IMR-90 (cell line): ENCODE data around the gene MYH9. TPM values are rescaled to one million over a fixed set of nuclear protein-coding genes. Genes with fewer than 3 reads are reported as not detected.
"Not testable (repeated sequence)": the region's sequence is repeated elsewhere in the genome, so short reads cannot be mapped to it uniquely, and the experiment has no call there.

Experiments
- ATAC-seq: fragments of 200-7000 bp; cut with Tn5 transposase; 2 replicates; pipeline ENCODE4 v1.9.1; 2020; ENCODE audit warnings: low read depth, mild to moderate bottlenecking, moderate library complexity
- BruUV-seq: library from RNA; stranded (reverse); fragments of 400-500 nt; replicated peaks from 2 replicates; lab custom pipeline; 2021; lab: Mats Ljungman, UMichigan
- CTCF ChIA-PET: fragments of 300-600 bp; formaldehyde crosslinking; extraction: SDS; loops from one replicate; lab custom pipeline; 2021; ENCODE audit warnings: antibody characterized with exemption; lab: Yijun Ruan, JAX
- POLR2A ChIA-PET: fragments of 300-600 bp; sonication (Branson Sonifier 250); formaldehyde crosslinking; loops from one replicate; lab custom pipeline; 2022; ENCODE audit warnings: antibody characterized with exemption; ENCODE audit not compliant: unreplicated experiment; lab: Charles Lee
- DNase-seq: peaks from one replicate; pipeline ENCODE4 v3.0.0; 2013
- H2AFZ ChIP-seq: replicated peaks from 2 replicates; pipeline ENCODE3; 2013; ENCODE audit warnings: low read length, mild to moderate bottlenecking; ENCODE audit not compliant: poor library complexity
- H2AK5ac ChIP-seq: 2 replicates; pipeline ENCODE4 v1.6.1; 2013; ENCODE audit warnings: low read depth, low read length, inconsistent platforms
- H2AK9ac ChIP-seq: replicated peaks from 2 replicates; pipeline ENCODE3; 2013; ENCODE audit warnings: mild to moderate bottlenecking, low read depth, low read length, moderate library complexity; ENCODE audit not compliant: poor library complexity
- H2BK120ac ChIP-seq: 2 replicates; pipeline ENCODE4 v1.6.1; 2013; ENCODE audit warnings: low read depth, low read length, inconsistent platforms
- H2BK15ac ChIP-seq: 3 replicates; pipeline ENCODE4 v1.6.1; 2013; ENCODE audit warnings: low read depth, low read length, inconsistent platforms
- H2BK20ac ChIP-seq: 2 replicates; pipeline ENCODE4 v1.6.1; 2013; ENCODE audit warnings: low read depth, mild to moderate bottlenecking, inconsistent platforms, low read length, moderate library complexity
- H2BK5ac ChIP-seq: 2 replicates; pipeline ENCODE4 v1.6.1; 2013; ENCODE audit warnings: mild to moderate bottlenecking, low read depth, low read length, inconsistent platforms; ENCODE audit not compliant: poor library complexity, severe bottlenecking
- H3K14ac ChIP-seq: replicated peaks from 2 replicates; pipeline ENCODE4 v1.6.1; 2013; ENCODE audit warnings: low read depth, low read length, inconsistent platforms
- H3K18ac ChIP-seq: 2 replicates; pipeline ENCODE4 v1.6.1; 2013; ENCODE audit warnings: low read depth, low read length, control low read depth
- H3K23ac ChIP-seq: 2 replicates; pipeline ENCODE4 v1.6.1; 2013; ENCODE audit warnings: low read depth, low read length, inconsistent platforms
- H3K27ac ChIP-seq: 2 replicates; pipeline ENCODE4 v1.5.1; 2013; ENCODE audit warnings: mild to moderate bottlenecking, control low read depth, low read length; ENCODE audit not compliant: insufficient read depth
- H3K27me3 ChIP-seq: 2 replicates; pipeline ENCODE4 v1.6.1; 2013; ENCODE audit warnings: low read length; ENCODE audit not compliant: control insufficient read depth, insufficient read depth
- H3K36me3 ChIP-seq: 2 replicates; pipeline ENCODE4 v1.6.1; 2013; ENCODE audit warnings: low read length, mixed read lengths; ENCODE audit not compliant: control insufficient read depth, insufficient read depth
- H3K4ac ChIP-seq: 2 replicates; pipeline ENCODE4 v1.6.1; 2013; ENCODE audit warnings: low read depth, low read length, inconsistent platforms
- H3K4me1 ChIP-seq: 2 replicates; pipeline ENCODE4 v1.6.1; 2013; ENCODE audit warnings: low read length, mixed read lengths; ENCODE audit not compliant: control insufficient read depth, insufficient read depth
- H3K4me2 ChIP-seq: 2 replicates; pipeline ENCODE4 v1.6.1; 2013; ENCODE audit warnings: low read depth, mild to moderate bottlenecking, control low read depth, low read length, moderate library complexity
- H3K4me3 ChIP-seq: 2 replicates; pipeline ENCODE4 v1.5.1; 2013; ENCODE audit warnings: low read depth, mild to moderate bottlenecking, control low read depth, low read length, moderate library complexity; ENCODE audit not compliant: insufficient read depth
- H3K56ac ChIP-seq: 2 replicates; pipeline ENCODE4 v1.6.1; 2013; ENCODE audit warnings: low read length, inconsistent platforms; ENCODE audit not compliant: insufficient read depth; ENCODE audit errors: extremely low read depth
- H3K79me1 ChIP-seq, 2 experiments: 2 replicates each; pipeline ENCODE4 v1.6.1; 2013; ENCODE audit warnings: low read length in 2 of 2, inconsistent platforms in 1 of 2, low read depth in 1 of 2
- H3K9ac ChIP-seq: 2 replicates; pipeline ENCODE4 v1.6.1; 2013; ENCODE audit warnings: low read depth, low read length, control low read depth
- H3K9me1 ChIP-seq: 2 replicates; pipeline ENCODE4 v1.6.1; 2013; ENCODE audit warnings: low read length, inconsistent platforms; ENCODE audit not compliant: insufficient read depth
- H3K9me3 ChIP-seq: 2 replicates; pipeline ENCODE4 v1.6.1; 2013; ENCODE audit warnings: low read length; ENCODE audit not compliant: control insufficient read depth, insufficient read depth
- H4K20me1 ChIP-seq: 2 replicates; pipeline ENCODE4 v1.6.1; 2013; ENCODE audit warnings: low read length, inconsistent platforms; ENCODE audit not compliant: insufficient read depth
- H4K5ac ChIP-seq: 2 replicates; pipeline ENCODE4 v1.6.1; 2013; ENCODE audit warnings: mild to moderate bottlenecking, low read depth, low read length, control low read depth
- H4K8ac ChIP-seq, 2 experiments: 2 replicates each; pipeline ENCODE4 v1.6.1; 2013; ENCODE audit warnings: low read depth in 2 of 2, low read length in 2 of 2, control low read depth in 1 of 2, inconsistent platforms in 1 of 2
- H4K91ac ChIP-seq: 2 replicates; pipeline ENCODE4 v1.6.1; 2013; ENCODE audit warnings: low read depth, low read length, inconsistent platforms; ENCODE audit not compliant: insufficient read depth
- WGBS, 2 experiments: methylation state at CpG; one replicate each; pipeline versions ENCODE4 v1.1.5 to v1.1.7; 2013; ENCODE audit warnings: missing lambda C conversion rate in 2 of 2; ENCODE audit not compliant: insufficient read length in 1 of 2; ENCODE audit errors: extremely low coverage in 2 of 2; 5-methylcytosine and 5-hydroxymethylcytosine counted together
- dilution Hi-C: fragments of 300-500 bp; cut with HindIII; formaldehyde crosslinking; loops from one replicate; pipeline ENCODE4 v1.14.3; 2018; ENCODE audit warnings: low sequenced_read_pairs; ENCODE audit not compliant: unreplicated experiment
- in situ Hi-C: fragments of 300-500 bp; cut with MboI; formaldehyde crosslinking; loops from 3 replicates; pipeline ENCODE4 v1.14.3; 2019; ENCODE audit warnings: low sequenced_read_pairs, inconsistent platforms, mixed read lengths
- intact Hi-C: fragments of 100-400 bp; cut with micrococcal nuclease; formaldehyde crosslinking; loops from 2 replicates; pipeline ENCODE4 v1.10.0; 2022
- polyA plus RNA-seq, 3 experiments: library from polyadenylated mRNA; depleted of rRNA; stranded (reverse); fragments of >200 nt; gene quantifications; 2 replicates each; pipeline ENCODE4 v1.2.3, GENCODE V29; 2012; ENCODE audit warnings: low replicate concordance in 1 of 3
- total RNA-seq: library from RNA; depleted of rRNA; stranded (reverse); fragments of >200 nt; gene quantifications from 2 replicates; pipeline ENCODE4 v1.2.3, GENCODE V29; 2012

MYH9 gene
- total and polyA plus RNA-seq, 2 of the 4 experiments (the other 2 are of a cell fraction) = 475 to 554 TPM

DNA sequence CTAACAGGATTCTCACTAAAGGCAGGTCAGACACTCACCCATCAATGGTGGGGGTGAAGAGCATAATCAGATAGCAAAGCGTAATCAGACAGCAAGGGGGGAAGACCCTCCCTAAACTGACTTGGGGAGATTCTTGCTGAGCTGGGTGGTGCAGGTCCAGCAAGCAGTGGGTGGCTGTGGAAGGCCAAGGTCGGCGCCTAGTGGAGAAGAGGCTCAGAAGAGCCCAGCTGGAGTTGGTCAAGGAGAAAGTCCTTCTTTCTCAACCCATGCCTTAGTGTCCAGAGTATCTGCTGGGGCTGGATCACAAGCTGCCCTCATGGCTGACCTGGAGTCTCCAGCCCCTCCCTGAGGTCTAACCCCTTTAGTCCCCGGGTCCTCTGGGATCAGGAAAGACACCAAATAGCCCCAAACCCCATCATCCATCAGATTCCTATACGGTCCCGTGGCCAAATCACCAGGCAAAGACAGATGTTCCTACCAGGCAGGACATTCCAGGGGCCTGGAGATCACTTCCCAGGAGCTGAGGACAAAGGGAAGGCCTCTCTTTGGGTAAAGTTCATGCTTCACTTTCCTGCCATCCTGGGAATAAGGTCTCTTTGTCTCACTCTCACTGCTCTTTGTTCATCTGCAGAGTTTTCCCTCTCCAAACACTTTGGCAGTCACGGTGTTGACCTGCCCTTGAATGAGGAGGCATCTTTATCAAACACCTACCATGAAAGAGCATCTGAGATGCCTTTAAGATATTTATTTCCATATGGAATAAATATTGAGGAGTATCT lies 123.7 kb downstream of the MYH9 start:
- BruUV-seq, H3K9ac ChIP-seq, intact Hi-C loops, H2BK5ac ChIP-seq, H3K23ac ChIP-seq, H4K5ac ChIP-seq, ATAC-seq, H2AFZ ChIP-seq, H3K4me1 ChIP-seq, H3K4ac ChIP-seq, in situ Hi-C loops, H2BK15ac ChIP-seq, H3K4me2 ChIP-seq, H3K36me3 ChIP-seq, H2AK5ac ChIP-seq, H3K79me1 ChIP-seq, H4K8ac ChIP-seq, CTCF ChIA-PET, H2BK20ac ChIP-seq, H2AK9ac ChIP-seq, H3K14ac ChIP-seq, H3K27ac ChIP-seq, H2BK120ac ChIP-seq, H3K56ac ChIP-seq, dilution Hi-C loops, H3K9me3 ChIP-seq, DNase-seq, H4K91ac ChIP-seq, H3K9me1 ChIP-seq, H3K4me3 ChIP-seq, H3K18ac ChIP-seq, H3K27me3 ChIP-seq, H4K20me1 ChIP-seq: not testable (repeated sequence)
- POLR2A ChIA-PET = interaction anchor here (0.7 kb wide), 1 partner anchor 52 kb away, joined by 10 read pairs; no protein-coding TSS in a partner anchor
- 100% methylated on average over 1 of the region's 7 CpGs; no CpG with 5 or more reads in 1 of the 2 experiments for WGBS, 2 experiments
